ENCODE results near the gene ZCCHC7.

The ZCCHC7 gene

DNA sequence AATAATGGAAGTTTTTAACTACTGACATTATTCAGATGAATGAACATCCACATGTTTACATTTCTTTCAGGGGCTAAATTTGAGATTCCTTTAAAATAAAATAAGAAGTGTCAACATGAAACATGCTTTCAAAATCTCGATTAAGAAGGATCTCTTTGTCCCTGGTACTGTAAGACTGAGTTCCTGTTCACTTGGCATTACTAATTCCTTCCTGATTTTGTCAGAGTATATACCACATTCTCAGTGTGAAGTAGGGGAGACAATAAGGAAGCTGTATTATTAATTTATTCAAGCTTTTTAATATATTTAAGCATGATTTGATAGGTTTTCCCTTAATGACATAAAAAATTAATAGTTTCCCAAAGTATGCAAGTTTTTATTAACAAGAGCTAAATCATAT lies 220.6 kb downstream of the ZCCHC7 start:
- Histone ChIP-seq H3K36me3 (ENCODE audit: control insufficient read depth, insufficient read depth, low read length) (no peaks in the 10 kb centered on the region; the same call in 1 of the 2 replicates), H3K27me3 (replicated peaks; ENCODE audit: control insufficient read depth, insufficient read depth, low read length) (no peaks in the 10 kb centered on the region), H3K4me3 (replicated peaks; ENCODE audit: low read depth, low read length) (no peak overlapping the region)
- DNase-seq (ENCODE audit: extremely low read depth, insufficient read length): no peak
- no peak for TF ChIP-seq CTCF (IDR thresholded peaks at IDR 0.05; ENCODE audit: insufficient read depth, low read length, poor library complexity, severe bottlenecking)

DNA sequence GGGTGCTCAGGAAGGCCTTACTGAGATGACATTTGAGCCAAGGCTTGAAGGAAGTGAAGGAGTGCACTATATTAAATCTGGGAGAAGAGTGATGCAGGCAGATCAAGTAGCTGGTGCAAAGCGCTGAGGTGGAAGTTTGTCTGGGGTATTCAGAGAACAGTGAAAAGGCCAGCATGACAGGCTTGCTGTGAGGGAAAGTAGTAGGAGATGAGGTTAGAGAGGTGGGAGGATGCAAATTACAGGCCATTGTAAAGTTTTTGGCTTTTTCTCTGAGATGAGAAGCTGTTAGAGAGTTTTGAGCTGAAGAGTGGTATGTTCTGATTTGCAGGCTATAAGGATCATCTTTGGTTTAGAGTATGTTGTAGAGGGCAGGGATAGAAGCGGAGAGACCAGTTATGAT lies 221.3 kb downstream of the ZCCHC7 start:
- no peak for TF ChIP-seq CTCF (IDR thresholded peaks at IDR 0.05; ENCODE audit: insufficient read depth, low read length, poor library complexity, severe bottlenecking)

DNA sequence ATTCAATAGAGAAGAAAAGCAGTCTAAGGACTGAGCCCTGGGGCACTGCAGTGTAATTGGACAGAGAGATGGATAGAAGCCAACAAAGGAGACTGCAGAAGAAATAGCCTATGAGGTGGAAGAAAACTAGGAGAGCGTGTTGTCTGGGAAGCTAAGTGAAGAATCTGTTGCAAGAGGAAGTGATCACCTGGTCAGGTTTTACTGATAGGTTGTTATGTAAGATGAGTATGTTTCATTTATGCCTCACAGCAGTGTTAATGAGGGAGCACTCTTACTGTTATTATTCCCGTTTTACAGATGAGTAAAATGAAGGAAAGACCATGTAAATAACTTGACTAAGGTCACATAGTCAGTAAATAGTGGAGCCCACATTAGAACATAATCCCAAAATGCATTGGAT lies 222.1 kb downstream of the ZCCHC7 start:
- H3K27me3 ChIP-seq (replicated peaks; ENCODE audit: control insufficient read depth, insufficient read depth, low read length): no peaks in the 10 kb centered on the region
- no peak for TF ChIP-seq CTCF (IDR thresholded peaks at IDR 0.05; ENCODE audit: insufficient read depth, low read length, poor library complexity, severe bottlenecking)
- H3K36me3 ChIP-seq (ENCODE audit: control insufficient read depth, insufficient read depth, low read length): no peaks in the 10 kb centered on the region; the same call in 1 of the 2 replicates
- DNase-seq (ENCODE audit: extremely low read depth, insufficient read length): no peak
- no peak overlapping the region for H3K4me3 ChIP-seq (replicated peaks; ENCODE audit: low read depth, low read length)

More for the DNA sequence above, 221.3 kb downstream of the ZCCHC7 start:
- no peak for DNase-seq (ENCODE audit: extremely low read depth, insufficient read length)
- H3K27me3 ChIP-seq (replicated peaks; ENCODE audit: control insufficient read depth, insufficient read depth, low read length): no peaks in the 10 kb centered on the region
- no peaks in the 10 kb centered on the region; the same call in 1 of the 2 replicates for H3K36me3 ChIP-seq (ENCODE audit: control insufficient read depth, insufficient read depth, low read length)
- no peak overlapping the region for H3K4me3 ChIP-seq (replicated peaks; ENCODE audit: low read depth, low read length)

DNA sequence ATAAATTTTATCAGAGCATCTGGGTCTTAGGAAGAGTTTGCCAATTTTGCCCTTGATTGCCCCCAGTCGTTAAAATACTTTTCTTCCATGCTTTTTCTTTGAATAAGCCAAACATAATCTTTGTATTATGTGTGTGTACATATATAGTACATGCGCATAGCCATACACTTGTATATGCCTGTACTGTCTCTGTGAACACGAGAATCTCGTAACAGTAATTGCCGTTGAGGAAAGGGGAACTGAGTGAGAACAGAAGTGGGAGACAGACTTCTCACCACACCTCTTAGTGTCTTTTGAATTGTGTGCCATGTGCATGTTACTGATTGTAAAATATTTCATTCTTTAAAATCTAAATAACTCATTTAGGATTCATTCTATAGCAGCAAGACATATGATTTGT lies 222.5 kb downstream of the ZCCHC7 start:
- no peaks in the 10 kb centered on the region for H3K27me3 ChIP-seq (replicated peaks; ENCODE audit: control insufficient read depth, insufficient read depth, low read length)

GRCh38 chr9:37343724-37344123 lies 223.3 kb downstream of the ZCCHC7 start:
- H3K36me3 ChIP-seq (ENCODE audit: control insufficient read depth, insufficient read depth, low read length): no peaks in the 10 kb centered on the region; the same call in 1 of the 2 replicates
- H3K4me3 ChIP-seq (replicated peaks; ENCODE audit: low read depth, low read length): no peak overlapping the region
- TF ChIP-seq CTCF (IDR thresholded peaks at IDR 0.05; ENCODE audit: insufficient read depth, low read length, poor library complexity, severe bottlenecking): no peak
- no peak for DNase-seq (ENCODE audit: extremely low read depth, insufficient read length)
- no peaks in the 10 kb centered on the region for H3K27me3 ChIP-seq (replicated peaks; ENCODE audit: control insufficient read depth, insufficient read depth, low read length)

More for the DNA sequence above, 222.5 kb downstream of the ZCCHC7 start:
- DNase-seq (ENCODE audit: extremely low read depth, insufficient read length): no peak
- Histone ChIP-seq H3K36me3 (ENCODE audit: control insufficient read depth, insufficient read depth, low read length) (no peaks in the 10 kb centered on the region; the same call in 1 of the 2 replicates), H3K4me3 (replicated peaks; ENCODE audit: low read depth, low read length) (no peak overlapping the region)
- no peak for TF ChIP-seq CTCF (IDR thresholded peaks at IDR 0.05; ENCODE audit: insufficient read depth, low read length, poor library complexity, severe bottlenecking)

- Histone ChIP-seq H3K4me3 (replicated peaks; ENCODE audit: low read depth, low read length) (no peak overlapping the region), H3K36me3 (ENCODE audit: control insufficient read depth, insufficient read depth, low read length) (no peaks in the 10 kb centered on the region; the same call in 1 of the 2 replicates), H3K27me3 (replicated peaks; ENCODE audit: control insufficient read depth, insufficient read depth, low read length) (no peaks in the 10 kb centered on the region)
- no peak for DNase-seq (ENCODE audit: extremely low read depth, insufficient read length)
- no peak for TF ChIP-seq CTCF (IDR thresholded peaks at IDR 0.05; ENCODE audit: insufficient read depth, low read length, poor library complexity, severe bottlenecking)
Observed at GRCh38 chr9:37345038-37345437, 224.7 kb downstream of the ZCCHC7 start.
